Endothelial cell (in vitro differentiated cells): Measurements from ENCODE around the gene RERE. TPM values are rescaled to one million over a fixed set of nuclear protein-coding genes. Genes with fewer than 3 reads are reported as not detected.

Experiments
- DNase-seq: peaks from one replicate; pipeline ENCODE4 v3.0.0; 2021; ENCODE audit warnings: low spot score
- H3K27ac Mint-ChIP-seq: one replicate; pipeline ENCODE4 v1.8.0; 2021; ENCODE audit warnings: mixed read lengths, inconsistent platforms; ENCODE audit not compliant: unreplicated experiment
- H3K27me3 Mint-ChIP-seq: one replicate; pipeline ENCODE4 v1.8.0; 2021; ENCODE audit warnings: mild to moderate bottlenecking, moderate library complexity, mixed read lengths, inconsistent platforms; ENCODE audit not compliant: unreplicated experiment
- H3K36me3 Mint-ChIP-seq: one replicate; pipeline ENCODE4 v1.8.0; 2021; ENCODE audit warnings: mild to moderate bottlenecking, low read depth, mixed read lengths, inconsistent platforms; ENCODE audit not compliant: unreplicated experiment
- H3K4me1 Mint-ChIP-seq: one replicate; pipeline ENCODE4 v1.8.0; 2021; ENCODE audit warnings: mild to moderate bottlenecking, mixed read lengths, inconsistent platforms; ENCODE audit not compliant: unreplicated experiment
- H3K4me3 Mint-ChIP-seq: one replicate; pipeline ENCODE4 v1.8.0; 2021; ENCODE audit warnings: mild to moderate bottlenecking, mixed read lengths, inconsistent platforms; ENCODE audit not compliant: unreplicated experiment
- H3K9me3 Mint-ChIP-seq: one replicate; pipeline ENCODE4 v1.8.0; 2021; ENCODE audit warnings: mixed read lengths, inconsistent platforms; ENCODE audit not compliant: unreplicated experiment
- total RNA-seq: library from RNA; stranded (reverse); fragmentation: NEBNext Ultra II Directional; extraction: Animal tissue kit (Norgen Biotek cat#: 25700); gene quantifications from one replicate; pipeline ENCODE4 v1.2.1, GENCODE V29; 2021; ENCODE audit not compliant: unreplicated experiment
- TF ChIP-seq, protein P1 (sequence below): fragments of 200-600 bp; sonication (generic); IDR thresholded peaks from one replicate; pipeline ENCODE4 v1.5.0; 2021; ENCODE audit warnings: antibody characterized with exemption; ENCODE audit not compliant: unreplicated experiment

Gene RERE
- total RNA-seq, 1 donor from 2014 or later: 115 TPM

DNA sequence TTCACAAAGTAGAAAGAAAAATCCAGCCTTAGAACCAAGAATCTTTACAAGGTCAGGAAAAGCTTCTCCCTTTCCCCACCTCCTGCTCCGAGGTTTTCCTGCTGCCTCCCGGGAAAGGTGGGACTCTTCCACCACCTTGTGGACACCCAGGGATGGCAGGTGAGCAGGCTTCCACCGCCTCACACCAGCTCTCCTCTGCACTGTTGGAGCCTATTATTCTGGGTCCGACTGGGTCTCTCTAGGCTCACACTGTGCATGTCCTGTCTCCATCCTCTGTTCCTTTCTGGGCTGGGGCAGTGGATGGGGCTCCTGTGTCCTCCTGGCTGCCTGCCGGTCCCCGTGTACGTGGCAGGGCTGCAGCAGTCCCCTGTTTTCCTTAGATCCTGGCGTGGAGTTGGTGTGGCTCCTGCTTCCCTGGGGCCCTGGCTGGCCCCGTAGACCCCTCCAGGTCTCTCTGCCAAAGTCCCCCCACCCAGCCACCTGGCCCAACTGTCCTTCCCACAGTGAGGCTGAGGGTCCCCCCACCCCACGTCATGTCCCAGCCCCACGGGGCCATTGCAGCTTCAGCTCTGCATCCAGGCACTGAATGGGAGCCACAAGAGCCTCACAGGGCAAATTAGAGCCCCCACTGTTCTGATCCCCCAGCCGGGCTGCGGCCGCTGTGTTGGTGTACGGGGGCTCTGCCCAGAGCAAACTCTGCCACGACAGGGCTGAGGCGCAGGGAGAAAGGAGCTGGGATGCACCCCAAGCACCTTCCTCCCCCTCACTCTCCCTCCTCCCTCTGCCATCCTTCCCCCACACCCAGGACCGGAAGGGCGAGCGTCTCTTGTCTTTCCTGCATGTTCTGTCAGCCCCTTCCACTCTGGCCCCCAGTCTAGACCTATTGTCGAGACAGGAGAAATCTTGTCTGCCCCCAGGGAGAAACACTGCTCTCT, 502.8 kb downstream of the RERE start:
- H3K4me3 Mint-ChIP-seq: peak overlapping the region; percentile 59
- peak overlapping the region; percentile 26 for H3K27ac Mint-ChIP-seq
- TF ChIP-seq, protein P1, sequence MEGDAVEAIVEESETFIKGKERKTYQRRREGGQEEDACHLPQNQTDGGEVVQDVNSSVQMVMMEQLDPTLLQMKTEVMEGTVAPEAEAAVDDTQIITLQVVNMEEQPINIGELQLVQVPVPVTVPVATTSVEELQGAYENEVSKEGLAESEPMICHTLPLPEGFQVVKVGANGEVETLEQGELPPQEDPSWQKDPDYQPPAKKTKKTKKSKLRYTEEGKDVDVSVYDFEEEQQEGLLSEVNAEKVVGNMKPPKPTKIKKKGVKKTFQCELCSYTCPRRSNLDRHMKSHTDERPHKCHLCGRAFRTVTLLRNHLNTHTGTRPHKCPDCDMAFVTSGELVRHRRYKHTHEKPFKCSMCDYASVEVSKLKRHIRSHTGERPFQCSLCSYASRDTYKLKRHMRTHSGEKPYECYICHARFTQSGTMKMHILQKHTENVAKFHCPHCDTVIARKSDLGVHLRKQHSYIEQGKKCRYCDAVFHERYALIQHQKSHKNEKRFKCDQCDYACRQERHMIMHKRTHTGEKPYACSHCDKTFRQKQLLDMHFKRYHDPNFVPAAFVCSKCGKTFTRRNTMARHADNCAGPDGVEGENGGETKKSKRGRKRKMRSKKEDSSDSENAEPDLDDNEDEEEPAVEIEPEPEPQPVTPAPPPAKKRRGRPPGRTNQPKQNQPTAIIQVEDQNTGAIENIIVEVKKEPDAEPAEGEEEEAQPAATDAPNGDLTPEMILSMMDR: peak; percentile 75
- no peaks in the 10 kb centered on the region for H3K9me3 Mint-ChIP-seq
- H3K27me3 Mint-ChIP-seq: peaks cover 3% of the 10 kb centered on the region
- H3K36me3 Mint-ChIP-seq: no peaks in the 10 kb centered on the region
- DNase-seq: peak; percentile 86
- peaks cover 21% of the 10 kb centered on the region for H3K4me1 Mint-ChIP-seq

DNA sequence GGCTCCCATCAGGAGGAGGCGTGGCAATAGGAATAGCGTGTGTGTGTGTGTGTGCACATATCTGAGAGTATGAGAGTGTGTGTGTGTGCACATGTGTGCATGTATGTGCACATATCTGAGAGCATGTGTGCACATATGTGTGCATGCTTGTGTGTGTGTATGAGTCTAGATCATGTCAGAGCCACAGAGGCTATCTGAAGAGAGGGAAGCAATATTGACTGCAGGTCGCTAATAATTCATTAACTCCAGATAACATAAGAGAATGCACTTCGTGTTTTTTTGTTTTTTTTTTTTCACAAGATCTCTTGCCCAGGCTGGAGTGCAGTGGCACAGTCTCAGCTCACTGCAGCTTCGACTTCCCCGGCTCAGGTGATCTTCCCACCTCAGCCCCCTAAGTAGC, 504.2 kb downstream of the RERE start:
- no peaks in the 10 kb centered on the region for H3K36me3 Mint-ChIP-seq
- H3K27me3 Mint-ChIP-seq: peaks cover 3% of the 10 kb centered on the region

DNA sequence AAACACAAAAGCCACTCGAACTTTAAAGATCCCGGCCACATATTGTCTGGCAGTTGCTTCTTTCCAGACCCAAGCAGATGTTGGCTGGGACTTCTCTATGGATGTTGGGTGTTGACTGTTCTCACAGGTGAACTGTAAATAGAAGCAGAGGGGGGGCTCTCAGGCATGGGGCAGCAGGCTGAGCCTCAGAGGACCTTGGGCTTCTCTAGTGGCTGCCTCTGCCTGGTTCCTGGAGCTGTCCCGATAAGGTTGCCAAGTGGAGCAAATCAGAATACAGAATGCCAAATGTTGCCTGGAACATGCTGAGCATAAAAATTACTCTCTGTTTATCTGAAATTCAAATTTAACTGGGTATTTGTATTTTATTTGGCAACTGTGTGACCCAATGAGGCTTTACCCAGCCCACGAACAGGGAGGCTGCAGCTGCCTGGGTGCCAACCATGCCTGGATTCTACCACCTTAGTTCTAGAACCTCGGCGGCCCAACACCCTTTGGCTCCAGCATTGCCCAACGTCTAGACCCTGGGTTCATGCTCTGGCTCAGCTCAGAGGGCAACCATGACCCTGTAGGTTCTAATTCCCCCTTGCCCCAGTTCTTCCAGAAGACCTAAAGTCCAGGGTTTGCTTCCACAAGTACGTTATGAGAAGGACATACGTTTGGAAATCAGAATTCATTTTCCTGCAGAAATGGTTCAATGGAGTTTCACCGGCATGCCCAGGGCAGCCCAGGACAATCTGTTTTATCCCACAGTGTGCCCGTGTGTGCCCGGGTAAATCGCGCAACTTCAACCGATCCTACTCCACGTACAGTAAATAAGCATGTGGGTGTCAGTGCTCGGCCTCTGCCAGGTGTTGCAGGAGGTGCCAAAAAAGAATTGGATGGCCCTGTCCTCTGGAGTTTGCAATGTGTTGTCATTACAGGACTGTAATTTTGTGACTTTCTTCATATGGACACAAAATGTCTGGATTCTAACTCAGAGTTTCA, 504.9 kb downstream of the RERE start:
- no peak overlapping the region for H3K4me3 Mint-ChIP-seq
- peaks cover 3% of the 10 kb centered on the region for H3K27me3 Mint-ChIP-seq
- H3K9me3 Mint-ChIP-seq: no peaks in the 10 kb centered on the region
- H3K4me1 Mint-ChIP-seq: peaks cover 21% of the 10 kb centered on the region
- no peak overlapping the region for H3K27ac Mint-ChIP-seq
- DNase-seq: no peak
- TF ChIP-seq, protein P1: no peak
- H3K36me3 Mint-ChIP-seq: no peaks in the 10 kb centered on the region

More for the DNA sequence above, 504.2 kb downstream of the RERE start:
- TF ChIP-seq, protein P1: no peak
- Mint-ChIP-seq H3K4me3 (no peak overlapping the region), H3K27ac (no peak overlapping the region), H3K4me1 (peaks cover 21% of the 10 kb centered on the region), H3K9me3 (no peaks in the 10 kb centered on the region)
- no peak for DNase-seq

DNA sequence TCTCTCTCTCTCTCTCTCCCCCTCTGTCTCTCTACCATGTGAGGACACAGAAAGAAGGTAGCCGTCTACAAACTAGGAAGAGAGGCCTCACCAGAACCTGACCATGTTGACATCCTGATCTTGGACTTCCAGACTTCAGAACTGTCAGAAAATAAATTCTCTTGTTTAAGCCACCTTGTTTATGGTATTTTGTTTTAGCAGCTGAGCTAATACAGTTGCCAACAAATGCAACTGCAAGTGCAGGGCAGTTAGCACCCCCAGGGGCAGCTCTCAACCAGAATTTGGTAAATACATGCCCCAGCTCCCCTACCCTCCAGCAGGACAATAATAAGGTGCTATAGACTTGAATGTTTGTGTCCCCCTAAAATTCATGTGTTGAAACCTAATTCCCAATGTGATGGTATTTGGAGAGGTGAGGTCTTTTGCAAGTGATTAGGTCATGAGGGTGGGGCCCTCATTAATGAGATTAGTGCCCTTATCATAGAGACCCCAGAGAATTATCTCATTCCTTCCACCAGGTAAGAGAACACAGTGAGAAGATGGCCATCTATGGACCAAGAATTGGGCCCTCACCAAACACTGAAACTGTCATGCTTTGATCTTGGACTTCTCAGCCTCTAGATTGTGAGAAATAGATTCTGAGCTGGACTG, 506.2 kb downstream of the RERE start:
- Mint-ChIP-seq H3K36me3 (no peaks in the 10 kb centered on the region), H3K27ac (no peak overlapping the region), H3K4me3 (no peak overlapping the region), H3K9me3 (no peaks in the 10 kb centered on the region), H3K4me1 (peaks cover 22% of the 10 kb centered on the region), H3K27me3 (peaks cover 3% of the 10 kb centered on the region)
- no peak for DNase-seq
- TF ChIP-seq, protein P1: no peak
